Brain microvascular endothelial cell (primary cell): Measurements from ENCODE around the gene PLCB1.
"Not testable (repeated sequence)": the region's sequence is repeated elsewhere in the genome, so short reads cannot be mapped to it uniquely, and the experiment has no call there.

ENCODE experiments used
- DNase-seq: peaks from one replicate; pipeline ENCODE4 v3.0.0-alpha.2; 2020
- H3K27ac ChIP-seq: fragments of 250-450 bp; sonication (Bioruptor Pico); 2 replicates; pipeline ENCODE4 v1.5.1; 2020; ENCODE audit warnings: mild to moderate bottlenecking, moderate library complexity
- H3K27me3 ChIP-seq: fragments of 250-450 bp; sonication (Bioruptor Pico); replicated peaks from 2 replicates; pipeline ENCODE4 v1.5.1; 2020; ENCODE audit warnings: mild to moderate bottlenecking
- H3K36me3 ChIP-seq: fragments of 250-450 bp; sonication (Bioruptor Pico); replicated peaks from 2 replicates; pipeline ENCODE4 v1.5.1; 2020; ENCODE audit warnings: mild to moderate bottlenecking
- H3K4me3 ChIP-seq: 2 replicates; pipeline ENCODE4 v1.5.1; 2011; ENCODE audit warnings: low read depth, mild to moderate bottlenecking, control low read depth, low read length, moderate library complexity
- CTCF ChIP-seq: IDR thresholded peaks from 2 replicates; pipeline ENCODE4 v1.5.1; 2011; ENCODE audit warnings: low read depth, mild to moderate bottlenecking, moderate library complexity, low read length, control low read depth, inconsistent platforms; ENCODE audit errors: missing control alignments
- in situ Hi-C: cut with HindIII; loops from 2 replicates; pipeline ENCODE4 v1.10.0; 2017; ENCODE audit warnings: low sequenced_read_pairs, low pct_ligation_motif_present

The PLCB1 gene

DNA sequence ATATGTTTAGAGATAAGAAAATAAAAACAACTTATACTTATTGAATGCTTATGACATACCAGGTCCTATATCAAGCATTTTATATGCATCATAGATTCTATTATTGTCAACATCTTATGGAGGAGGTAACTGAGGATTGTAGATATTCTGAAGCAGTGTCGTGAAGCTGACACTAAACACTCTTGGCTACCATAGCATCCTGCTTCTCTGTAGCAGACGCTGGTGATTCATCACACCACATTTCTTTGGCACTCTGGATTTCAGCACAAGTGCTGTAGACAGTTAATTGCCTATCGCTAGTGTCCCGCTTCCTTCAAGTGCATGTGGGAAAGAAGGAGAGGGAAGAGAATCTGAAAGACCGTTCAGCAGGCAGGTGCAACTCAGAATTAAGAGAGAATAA, 317.1 kb downstream of the PLCB1 start:
- in situ Hi-C loops = no loop called here
- Histone ChIP-seq H3K36me3 (no peaks in the 10 kb centered on the region), H3K4me3 (no peak overlapping the region), H3K27me3 (no peaks in the 10 kb centered on the region), H3K27ac (no peak overlapping the region)
- DNase-seq = peak; percentile 26
- no peak for TF ChIP-seq CTCF

- Histone ChIP-seq H3K27me3 (no peaks in the 10 kb centered on the region), H3K4me3 (no peak overlapping the region), H3K36me3 (no peaks in the 10 kb centered on the region), H3K27ac (no peak overlapping the region)
- in situ Hi-C loops = no loop called here
- DNase-seq = peak; percentile 97
- peak; percentile 82 for TF ChIP-seq CTCF
Observed at GRCh38 chr20:8454137-8454712, 322.2 kb downstream of the PLCB1 start.

- H3K4me3 ChIP-seq = no peak overlapping the region
- no peaks in the 10 kb centered on the region for H3K36me3 ChIP-seq
- no peak for DNase-seq
- in situ Hi-C loops = no loop called here
- no peak for TF ChIP-seq CTCF
- no peak overlapping the region for H3K27ac ChIP-seq
- no peaks in the 10 kb centered on the region for H3K27me3 ChIP-seq
Observed at GRCh38 chr20:8456765-8457164, 324.7 kb downstream of the PLCB1 start.

DNA sequence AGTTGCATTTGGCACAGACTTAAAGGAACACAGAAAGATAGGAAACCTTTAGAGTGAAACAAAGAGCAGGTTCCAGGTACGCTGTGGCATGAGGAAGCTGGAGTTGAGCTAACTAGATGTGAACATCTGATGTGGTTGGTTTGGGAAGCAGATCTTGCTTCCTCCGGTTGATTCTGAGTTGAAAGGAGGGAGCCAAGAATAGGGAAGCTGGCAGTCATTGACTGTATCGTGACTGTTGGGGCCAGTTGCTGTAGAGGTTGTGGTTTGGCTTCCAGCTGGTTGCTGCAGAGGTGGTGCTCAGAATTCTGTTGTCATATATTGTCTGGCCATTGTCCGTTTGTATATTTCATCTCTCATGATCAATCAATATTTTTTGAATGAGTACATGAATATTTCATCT, 325.9 kb downstream of the PLCB1 start:
- no peak for DNase-seq
- Histone ChIP-seq H3K36me3 (no peaks in the 10 kb centered on the region), H3K4me3 (no peak overlapping the region), H3K27ac (no peak overlapping the region), H3K27me3 (no peaks in the 10 kb centered on the region)
- in situ Hi-C loops = no loop called here
- no peak for TF ChIP-seq CTCF

DNA sequence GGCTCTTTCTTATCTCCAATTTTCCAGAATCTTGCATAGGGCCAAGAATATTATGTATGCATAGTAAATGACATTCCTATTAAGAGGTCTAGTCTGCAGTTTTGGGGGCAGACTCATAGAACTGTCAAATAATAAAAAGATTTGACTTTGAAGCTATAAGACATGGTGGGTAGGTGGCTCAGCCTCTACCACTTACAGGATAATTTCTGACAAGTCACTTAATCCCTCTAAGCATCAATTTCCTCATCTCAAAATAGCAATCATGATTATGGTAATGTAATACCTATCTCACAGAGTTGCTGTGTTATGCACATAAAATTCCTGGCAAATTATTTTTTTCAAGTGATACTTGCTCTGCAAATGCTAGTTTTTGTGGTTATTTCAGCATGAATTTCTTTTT, 329.1 kb downstream of the PLCB1 start:
- no peak for DNase-seq
- in situ Hi-C loops = no loop called here
- Histone ChIP-seq H3K4me3 (no peak overlapping the region), H3K27ac (no peak overlapping the region), H3K36me3 (no peaks in the 10 kb centered on the region), H3K27me3 (no peaks in the 10 kb centered on the region)
- no peak for TF ChIP-seq CTCF

GRCh38 chr20:8464368-8464767, 332.3 kb downstream of the PLCB1 start:
- no peaks in the 10 kb centered on the region for H3K36me3 ChIP-seq
- TF ChIP-seq CTCF = no peak
- H3K27me3 ChIP-seq = no peaks in the 10 kb centered on the region
- peak; percentile 48 for DNase-seq
- H3K4me3 ChIP-seq = no peak overlapping the region
- H3K27ac ChIP-seq = no peak overlapping the region
- in situ Hi-C loops = no loop called here

DNA sequence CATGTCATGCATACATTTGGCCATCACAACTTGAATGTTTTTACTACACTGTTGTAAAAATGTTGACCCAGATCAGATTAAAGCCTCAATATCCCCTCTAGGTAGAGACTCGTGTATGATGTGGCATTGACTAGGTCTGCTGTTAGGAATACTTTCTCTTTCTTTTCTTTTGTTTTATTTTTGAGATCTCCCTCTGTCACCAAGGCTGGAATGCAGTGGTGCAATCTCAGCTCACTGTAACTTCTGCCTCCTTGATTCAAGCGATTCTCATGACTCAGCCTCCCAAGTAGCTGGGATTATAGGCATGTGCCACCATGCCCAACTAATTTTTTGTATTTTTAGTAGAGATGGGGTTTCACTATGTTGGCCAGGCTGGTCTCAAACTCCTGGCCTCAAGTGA, 334.7 kb downstream of the PLCB1 start:
- H3K27ac ChIP-seq, H3K36me3 ChIP-seq, in situ Hi-C loops, H3K4me3 ChIP-seq, H3K27me3 ChIP-seq: not testable (repeated sequence)
- peak; percentile 48 for DNase-seq
